NCI-H226 (cell line): Measurements from ENCODE around the gene ZNF576.
A peak's percentile ranks its signal among the peaks of the same experiment; 100 is the strongest.
"Not testable (repeated sequence)": the region's sequence is repeated elsewhere in the genome, so short reads cannot be mapped to it uniquely, and the experiment has no call there.

Source experiments
- DNase-seq: peaks from one replicate; pipeline ENCODE4 v3.0.0-alpha.2; 2015

The ZNF576 gene

DNA sequence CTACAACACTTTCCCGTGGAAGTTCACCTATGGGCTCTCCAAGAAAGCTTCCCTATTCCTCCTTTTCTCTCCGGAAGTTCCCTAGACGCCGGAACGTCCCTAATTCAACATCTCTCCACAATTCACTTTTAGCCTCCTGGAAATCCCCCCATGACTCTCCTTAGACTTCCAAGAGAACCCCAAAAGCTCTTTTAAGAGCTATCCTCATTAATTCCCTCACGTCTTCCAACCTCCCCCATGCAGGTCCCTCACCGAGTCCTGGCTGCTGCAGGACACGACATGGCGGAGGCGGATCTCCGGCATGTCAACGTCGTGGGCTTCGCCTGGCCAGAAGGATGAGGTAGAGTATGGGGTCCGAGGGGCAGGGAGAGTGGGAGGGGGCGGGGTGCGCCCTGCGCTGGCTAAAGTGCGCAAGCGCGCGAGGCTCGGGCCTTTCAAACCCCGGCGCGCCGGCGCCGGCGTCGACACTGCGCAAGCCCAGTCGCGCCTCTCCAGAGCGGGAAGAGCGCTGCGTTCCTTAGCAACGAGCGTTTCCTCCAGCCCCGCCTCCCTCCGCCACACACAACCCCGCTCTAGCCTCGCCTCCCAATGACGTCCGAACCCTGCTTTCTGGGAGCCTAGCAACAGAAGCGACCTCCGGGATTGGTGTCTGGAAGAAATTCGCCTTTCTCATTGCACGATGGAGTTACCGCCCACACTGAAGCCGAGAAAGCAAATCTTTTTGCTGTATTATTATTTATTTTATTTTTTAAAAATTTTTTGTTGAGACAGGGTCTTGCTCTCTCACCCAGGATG, 21.0 kb upstream of the ZNF576 start, which contains the start of the genes PINLYP and XRCC1:
TSS of gene PINLYP (plus strand) at position 646 of the 795 bp plus-strand sequence. CDS start 1,391 bp downstream, outside the sequence.
TSS of gene XRCC1 (minus strand) at position 372 of the 795 bp plus-strand sequence. CDS start at position 303, 69 bp downstream.
- peak; percentile 97 for DNase-seq

DNA sequence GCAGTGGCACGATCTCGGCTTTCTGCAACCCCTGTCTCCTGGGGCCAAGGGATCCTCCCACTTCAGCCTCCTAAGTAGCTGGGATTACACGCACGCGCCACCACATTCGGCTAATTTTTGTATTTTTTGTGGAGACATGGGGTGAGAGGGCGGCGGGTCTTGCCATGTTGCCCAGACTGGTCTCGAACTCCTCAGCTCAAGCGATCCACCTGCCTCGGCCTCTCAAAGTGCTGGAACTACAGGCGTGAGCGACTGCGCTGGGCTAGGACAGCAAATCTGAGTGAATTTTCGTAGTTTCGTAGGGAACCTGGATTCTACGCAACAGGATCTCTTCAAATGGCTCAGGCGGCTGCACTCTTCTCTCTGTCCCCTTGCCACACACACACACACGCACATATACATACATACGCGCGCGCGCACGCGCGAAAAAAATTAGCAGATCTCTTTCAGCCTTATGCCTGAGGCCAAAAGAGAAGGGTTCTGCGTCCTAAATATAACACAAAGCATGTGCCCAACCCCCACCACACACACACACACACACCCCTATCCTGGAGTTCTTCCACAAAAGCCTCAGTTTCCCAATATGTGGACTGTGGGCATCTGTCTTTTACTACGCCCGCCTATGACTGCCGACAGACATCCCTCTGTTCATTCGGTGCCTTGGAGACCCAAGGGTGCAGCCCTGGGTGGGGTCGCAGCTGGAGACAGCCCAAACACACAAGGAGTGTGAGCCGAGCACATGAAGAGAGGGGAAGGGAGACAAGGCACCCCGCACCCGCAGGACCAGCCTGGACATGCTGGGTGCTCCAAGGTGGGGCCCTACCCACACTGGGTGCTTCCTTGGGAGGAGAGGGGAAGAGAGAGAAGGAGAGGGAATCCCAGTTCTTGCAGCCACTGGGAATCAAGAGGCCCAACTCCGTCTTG, 20.2 kb upstream of the ZNF576 start:
- DNase-seq, result no peak

DNA sequence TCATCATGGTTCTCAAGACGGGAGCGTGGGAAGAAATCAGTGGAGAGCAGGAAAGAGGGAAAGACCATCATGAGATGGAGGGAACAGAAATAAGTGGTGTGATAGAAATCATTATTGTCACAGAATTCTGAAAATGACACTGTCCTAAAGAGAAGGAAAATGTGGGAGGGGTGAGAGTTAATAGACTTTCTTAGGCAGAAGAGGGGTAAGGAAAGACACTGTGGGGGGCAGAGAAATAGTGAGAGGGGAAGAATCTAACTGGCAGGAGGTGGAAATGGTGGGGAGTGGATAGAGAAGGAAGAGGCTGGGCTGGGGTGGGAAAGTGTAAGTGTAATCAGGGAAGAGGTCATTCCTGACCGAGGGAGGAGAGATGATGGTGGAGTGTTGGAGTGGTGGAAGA, 17.6 kb upstream of the ZNF576 start:
- no peak for DNase-seq

DNA sequence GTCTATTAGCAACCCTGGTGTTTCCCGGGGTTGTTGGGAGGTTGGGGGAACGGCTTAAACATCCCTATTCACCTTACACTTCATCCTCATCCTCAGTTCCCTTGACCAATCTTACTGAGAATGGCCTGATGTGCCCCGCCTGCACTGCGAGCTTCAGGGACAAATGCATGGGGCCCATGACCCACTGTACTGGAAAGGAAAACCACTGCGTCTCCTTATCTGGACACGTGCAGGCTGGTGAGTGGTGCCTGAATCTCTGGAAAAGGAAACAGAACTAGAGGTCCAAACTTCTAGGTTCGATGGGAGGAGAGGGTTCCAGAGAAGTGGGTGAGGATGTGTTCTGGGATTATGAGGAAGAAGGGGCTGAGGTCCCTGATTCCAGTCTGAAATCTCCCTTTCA, 14.9 kb upstream of the ZNF576 start:
- no peak for DNase-seq

DNA sequence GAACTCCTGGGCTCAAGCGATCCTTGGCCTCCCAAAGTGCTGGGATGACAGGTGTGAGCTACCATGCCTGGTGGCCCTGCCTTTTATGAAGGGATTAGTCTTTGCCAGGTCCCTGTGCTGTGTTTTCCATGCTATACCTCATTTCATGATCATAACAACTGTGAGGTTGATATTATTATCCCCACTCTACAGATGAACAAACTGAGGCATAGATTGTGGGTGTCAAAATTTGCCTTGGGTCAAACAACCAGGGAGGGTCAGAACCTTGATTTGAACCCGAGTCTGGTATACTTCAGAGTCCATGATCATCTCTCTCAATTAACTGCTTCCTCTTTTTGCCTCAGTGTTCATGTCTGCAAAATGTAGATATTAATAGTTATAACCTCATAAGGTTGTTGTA, 13.9 kb upstream of the ZNF576 start:
- DNase-seq, result no peak

DNA sequence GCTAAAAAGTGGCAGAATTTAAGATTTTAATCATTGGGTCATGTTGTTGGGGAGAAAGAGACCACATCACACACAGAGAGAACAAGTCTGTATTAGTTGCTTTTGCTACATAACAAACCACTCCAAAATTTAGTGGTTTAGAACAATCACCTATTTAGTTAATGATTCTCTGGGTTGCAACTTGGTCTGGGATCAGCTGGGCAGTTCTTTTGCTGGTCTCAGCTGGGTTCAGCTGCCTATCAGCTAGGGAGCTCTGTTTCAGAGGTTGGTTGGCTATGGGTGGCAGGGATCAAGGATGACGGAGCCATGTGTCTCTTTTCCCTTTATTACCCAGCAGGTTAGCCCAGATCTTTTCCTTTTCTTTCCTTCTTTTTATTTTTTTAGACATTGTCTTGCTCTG, 11.9 kb upstream of the ZNF576 start:
- no peak for DNase-seq

DNA sequence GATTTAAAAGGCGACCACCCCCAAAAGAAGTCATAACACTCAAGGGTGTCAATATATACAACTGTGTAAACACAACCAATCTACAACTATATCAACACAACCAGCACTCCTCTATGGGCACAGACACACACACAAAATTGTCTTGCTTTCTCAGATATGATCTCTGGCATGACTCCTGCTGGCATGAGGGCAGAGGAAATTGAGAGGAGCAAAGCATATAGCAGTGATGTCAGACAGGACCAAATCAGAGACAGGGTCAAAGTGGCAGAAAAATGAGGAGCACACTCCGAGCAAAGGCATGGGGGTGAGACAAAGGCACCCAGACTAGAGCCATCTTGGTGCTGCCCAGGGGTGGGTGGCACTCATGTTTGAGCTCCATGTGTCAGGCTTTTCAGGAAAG, 10.0 kb upstream of the ZNF576 start:
- DNase-seq, result no peak

DNA sequence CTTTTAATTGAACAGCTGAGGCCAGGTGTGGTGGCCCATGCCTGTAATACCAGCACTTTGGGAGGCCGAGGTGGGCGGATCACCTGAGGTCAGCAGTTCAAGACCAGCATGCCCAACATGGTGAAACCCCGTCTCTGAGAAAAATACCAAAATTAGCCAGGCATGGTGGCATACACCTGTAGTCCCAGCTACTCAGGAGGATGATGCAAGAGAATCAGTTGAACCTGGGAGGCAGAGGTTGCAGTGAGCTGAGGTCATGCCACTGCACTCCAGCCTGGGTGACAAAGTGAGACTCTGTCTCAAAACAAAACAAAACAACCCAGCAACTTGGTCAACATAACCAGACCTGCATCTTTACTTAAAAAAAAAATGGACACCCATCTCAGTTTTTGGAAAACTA, 9.4 kb upstream of the ZNF576 start:
- not testable (repeated sequence) for DNase-seq

DNA sequence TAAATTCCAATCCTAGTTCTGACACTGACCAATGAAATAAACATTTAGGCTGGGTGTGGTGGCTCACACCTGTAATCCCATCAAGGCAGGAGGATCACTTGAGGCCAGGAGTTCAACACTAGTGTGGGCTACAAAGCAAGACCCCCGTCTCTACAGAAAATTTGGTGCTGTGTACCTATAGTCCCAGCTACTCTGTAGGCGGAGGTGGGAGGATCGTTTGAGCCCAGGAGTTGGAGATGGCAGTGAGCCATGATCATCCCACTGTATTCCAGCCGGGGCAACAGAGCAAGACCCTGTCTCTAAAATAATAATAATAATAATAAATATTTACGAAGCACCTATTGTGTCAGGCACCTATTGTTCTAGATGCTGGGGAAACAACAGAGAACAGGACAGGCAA, 7.1 kb upstream of the ZNF576 start:
- DNase-seq, result no peak

DNA sequence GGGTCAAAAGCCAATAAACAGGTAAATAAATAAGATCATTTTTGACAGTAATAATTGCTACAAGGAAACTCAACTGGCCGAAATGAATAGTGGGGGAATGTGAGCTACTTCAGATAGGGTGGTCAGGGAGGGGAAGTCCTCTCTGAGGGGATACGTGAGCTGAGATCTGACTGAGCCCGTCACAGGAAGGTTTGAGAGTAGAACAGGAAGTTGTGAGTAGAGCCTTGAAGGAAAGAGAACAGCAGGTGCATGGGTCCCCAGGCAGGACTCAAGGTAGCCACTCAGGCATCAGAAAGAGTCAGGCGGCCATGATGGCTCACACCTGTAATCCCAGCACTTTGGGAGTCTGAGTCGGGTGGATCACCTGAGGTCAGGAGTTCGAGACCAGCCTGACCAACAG, 6.7 kb upstream of the ZNF576 start:
- no peak for DNase-seq

DNA sequence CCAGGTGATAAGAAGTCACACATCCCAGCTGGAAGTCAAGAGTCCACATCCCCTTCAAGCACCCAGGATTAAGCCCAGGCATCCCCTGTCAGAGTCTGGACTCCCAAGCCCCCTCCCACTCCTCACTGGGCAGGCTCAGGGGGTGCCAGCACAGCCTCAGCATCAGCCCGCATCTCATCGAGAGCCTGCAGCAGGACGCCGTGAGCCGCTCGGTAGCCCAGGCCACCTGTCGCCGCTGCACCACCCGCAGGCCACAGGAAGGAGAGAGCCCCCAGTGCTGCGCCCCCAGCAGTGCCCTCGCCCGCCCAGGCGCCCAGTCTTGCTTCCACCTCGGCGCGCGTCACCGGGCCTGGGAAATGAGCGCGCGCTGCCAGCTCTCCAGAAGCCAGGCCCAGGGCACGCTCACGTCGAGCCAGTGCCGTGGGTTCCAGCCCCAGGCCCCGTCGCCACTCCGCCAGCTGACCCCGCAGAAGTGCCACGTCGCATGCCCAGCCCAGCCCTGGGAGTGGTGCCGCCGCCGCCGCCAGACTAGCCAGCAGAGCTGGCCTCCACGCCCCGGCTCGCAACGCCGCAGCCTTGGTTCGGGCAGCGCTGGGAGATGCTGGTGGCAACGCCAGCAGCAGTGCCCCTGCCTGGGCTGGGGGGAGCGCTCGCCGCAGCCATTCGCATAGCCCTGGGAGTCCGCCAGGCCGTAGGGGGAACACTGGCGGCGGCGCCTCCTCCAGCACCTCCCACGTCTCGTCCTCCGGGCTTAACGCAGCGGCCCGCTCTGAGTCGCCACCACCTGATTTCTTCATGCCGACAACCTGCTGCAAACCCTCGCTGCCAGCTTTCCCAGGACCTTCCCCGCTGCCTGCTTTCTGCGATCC, 4.3 kb upstream of the ZNF576 start:
- DNase-seq, result no peak

DNA sequence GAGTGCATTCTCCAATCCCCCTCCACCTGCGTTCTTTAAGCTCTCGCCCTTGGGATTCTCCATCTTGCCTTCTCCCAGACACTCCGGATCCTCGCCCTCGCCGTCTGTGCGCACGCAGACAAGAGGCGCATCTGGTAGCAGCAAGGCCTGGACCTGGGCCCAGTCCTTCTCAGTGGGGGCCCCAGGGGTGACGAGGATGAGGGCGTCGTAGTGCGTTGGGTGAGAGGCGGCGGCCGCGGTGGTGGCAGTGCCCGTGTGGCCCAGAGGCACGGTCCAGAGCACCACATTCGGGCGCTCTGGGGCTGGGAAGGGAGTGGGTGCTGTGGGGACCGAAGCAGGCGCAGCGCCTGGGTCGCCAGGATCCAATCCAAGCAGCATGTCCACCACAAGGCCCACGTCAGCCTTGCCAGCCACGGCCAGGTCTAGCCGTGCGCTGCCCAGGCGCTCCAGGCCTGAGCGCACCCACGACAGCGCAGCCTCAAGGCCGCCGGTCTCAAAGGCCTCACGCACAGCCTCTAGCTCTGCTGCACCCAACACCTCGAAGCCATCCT, 3.5 kb upstream of the ZNF576 start:
- DNase-seq, result no peak

DNA sequence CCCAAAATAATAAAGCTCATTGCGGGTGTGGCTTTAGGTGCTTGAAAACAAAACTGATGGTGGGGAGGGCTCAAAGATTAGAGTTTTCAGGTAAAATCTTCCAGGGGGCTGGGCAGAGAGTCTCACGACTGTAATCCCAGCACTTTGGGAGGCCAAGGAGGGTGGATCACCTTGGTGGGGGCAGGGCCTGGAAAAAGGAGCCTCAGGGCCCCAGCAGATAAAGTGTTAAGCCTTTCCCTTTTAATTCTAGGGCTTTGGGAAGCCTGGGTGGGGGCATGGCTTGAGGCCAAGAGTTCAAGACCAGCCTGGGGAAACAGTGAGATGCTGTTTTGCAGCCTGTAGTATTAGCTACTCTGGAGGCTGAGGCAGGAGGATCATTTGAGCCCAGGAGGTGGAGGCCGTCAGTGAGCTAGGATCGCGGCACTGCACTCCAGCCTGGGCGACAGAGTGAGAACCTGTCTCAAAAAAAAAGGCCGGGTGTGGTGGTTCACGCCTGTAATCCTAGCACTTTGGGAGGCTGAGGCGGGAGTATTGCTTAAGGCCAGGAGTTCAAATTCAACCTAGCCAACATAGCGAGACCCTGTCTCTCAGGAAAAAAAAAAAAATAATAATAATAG, 2.2 kb upstream of the ZNF576 start:
- no peak for DNase-seq

DNA sequence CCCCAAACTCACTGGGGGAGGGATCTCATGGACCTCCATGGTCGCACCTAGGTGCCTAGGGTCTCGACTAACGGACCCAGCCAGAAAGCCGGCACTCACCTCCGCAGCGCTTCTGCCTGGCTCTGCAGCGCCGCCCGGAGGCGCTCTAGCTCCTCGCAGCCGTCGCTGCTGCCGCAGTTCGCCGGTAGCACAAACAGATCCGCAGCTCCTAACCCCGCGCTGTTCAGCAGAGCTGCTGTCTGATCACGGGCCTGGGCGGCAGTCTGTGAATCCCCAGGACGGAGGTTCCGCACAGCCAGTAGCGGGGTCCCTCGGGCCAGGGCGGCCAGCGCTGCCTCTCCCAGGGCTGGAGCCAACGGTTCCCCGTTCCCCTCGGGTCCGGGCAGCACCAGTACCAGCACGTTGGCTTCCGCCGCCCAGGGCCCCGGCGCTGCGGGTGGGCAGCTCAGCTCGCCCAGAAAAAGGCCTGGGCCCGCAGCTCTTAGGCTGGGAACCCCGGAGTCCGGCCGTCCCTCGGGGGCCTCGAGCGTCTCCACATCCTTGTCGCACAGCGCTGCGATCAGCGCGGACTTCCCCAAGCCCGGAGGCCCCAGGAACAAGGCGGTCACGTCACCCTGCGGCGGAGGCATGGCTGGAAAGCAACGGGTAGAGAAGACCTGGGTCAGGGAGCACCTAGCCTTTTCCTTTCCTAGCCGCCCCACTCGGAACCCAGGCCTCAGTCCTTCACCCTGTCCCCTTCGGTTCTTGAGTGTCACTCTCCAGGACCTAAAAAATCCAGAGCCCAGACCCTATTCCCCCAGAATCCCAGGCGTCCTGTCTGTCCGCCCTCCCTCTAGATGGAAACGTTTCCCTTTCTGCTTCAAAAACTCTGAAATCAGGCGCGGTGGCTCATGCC, 1.4 kb upstream of the ZNF576 start:
- no peak for DNase-seq

DNA sequence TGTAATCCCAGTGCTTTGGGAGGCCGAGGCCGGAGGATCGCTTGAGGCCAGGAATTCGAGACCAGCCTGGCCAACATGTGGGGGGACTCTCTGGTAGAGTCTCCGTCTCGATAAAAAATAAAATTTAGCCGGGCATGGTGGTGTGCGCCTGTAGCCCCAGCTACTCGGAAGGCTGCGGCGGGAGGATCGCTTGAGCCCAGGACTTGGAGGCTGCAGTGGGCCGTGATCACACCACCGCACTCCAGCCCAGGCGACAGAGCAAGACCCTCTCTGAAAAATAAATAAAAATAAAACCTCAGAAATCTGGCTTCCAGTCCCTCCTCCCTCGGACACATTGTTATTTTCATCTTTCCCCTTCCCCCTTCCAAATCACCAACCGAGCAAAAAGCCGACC, 793 bp upstream of the ZNF576 start:
- no peak for DNase-seq

DNA sequence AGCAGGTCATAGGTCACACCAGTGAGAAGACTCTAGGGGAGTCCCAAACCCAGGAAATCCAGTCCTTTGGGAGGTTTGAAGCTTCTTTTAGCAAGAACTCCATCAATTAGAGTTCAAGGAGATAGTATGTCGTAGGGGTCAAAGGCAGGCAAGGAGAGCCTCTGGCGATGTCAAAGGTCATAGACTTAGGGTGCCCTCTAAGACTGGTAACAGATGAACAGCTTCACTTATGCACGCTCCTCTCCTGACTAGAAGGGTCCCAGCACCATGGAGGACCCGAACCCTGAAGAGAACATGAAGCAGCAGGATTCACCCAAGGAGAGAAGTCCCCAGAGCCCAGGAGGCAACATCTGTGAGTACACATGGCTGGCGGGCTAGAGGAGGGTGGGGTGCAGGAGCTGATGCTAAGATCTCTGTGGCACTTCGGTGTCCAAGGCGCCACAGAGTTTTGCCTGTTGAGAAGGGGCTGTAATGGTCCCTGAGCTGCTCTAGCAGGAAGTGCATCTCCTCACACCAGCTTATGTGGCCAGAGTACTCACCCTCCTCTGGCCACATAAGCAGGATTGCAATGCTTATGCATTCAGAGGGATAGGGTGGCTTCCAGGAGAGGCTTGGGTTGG, 557 bp downstream of the ZNF576 start:
- no peak for DNase-seq

DNA sequence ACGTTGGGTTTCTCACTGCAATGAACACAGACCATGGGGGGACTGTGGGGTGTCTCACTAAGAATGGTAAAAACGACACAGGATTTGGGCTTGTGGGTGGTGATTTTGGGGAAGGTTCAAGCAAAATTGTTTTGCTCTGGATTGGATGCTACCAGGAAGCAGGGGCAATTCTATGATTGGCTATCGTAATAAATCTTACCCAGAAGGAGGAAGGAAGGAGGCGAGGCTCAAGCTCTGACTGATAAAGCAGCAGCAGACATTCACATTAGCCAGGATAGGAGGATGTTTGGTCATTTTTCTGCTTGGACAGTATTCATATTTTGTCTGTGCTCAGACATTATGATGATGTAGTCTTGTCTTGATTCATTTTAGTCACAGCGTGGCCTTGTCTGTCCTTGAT, 1.5 kb downstream of the ZNF576 start:
- no peak for DNase-seq

DNA sequence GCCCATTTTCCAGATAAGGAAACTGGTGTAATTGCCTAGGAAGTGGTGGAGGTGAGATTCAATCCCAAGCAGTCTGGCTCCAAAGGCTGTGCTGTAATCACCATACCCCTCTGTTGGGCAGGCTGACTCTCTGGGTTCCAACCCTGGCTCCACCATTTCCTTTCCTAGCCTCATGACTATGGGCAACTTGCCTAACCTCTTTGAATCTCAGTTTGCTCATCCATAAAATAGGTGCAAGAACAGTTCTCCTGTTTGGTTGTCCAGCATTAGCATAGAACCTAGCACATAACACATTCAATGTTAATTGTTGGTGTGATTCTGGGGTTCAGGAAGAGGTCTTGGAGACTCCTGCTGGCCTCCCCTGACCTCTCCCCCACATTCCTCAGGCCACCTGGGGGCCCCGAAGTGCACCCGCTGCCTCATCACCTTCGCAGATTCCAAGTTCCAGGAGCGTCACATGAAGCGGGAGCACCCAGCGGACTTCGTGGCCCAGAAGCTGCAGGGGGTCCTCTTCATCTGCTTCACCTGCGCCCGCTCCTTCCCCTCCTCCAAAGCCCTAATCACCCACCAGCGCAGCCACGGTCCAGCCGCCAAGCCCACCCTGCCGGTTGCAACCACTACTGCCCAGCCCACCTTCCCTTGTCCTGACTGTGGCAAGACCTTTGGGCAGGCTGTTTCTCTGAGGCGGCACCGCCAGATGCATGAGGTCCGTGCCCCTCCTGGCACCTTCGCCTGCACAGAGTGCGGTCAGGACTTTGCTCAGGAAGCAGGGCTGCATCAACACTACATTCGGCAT, 2.2 kb downstream of the ZNF576 start:
- no peak for DNase-seq

DNA sequence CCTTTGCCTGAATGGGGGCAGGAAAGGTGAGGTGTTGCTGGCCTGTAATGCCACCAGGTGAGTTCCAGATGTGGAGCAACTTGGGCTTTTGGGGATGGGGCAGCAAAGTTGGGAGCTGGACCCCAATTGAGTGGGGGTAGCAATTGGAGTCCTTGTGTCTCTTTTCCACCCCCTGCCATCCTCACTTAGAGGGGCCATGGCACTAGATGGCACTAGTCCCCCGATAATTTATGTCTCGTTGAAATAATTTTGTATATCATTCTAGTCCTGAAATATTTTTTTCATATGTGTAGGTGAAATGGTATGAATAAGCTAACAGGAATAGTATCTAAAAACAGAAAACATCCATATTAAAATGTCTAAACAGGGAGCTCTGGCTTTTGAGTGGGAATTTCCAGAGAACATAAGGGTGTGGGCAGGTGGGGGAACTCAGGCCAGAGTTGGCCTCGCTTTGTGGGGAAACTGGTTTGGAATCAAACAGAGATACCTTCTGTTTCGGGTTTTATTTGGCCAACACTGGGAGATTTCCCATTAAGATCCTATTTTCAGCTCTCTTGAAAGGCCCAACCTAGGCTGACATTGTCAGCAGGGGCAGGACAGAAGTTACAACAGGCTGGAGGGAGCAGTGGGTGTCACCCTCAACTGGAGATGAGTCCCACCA, 3.4 kb downstream of the ZNF576 start:
- DNase-seq, result no peak
